ENCODE measurements around the gene ZNF605.
A peak's percentile ranks its signal among the peaks of the same experiment; 100 is the strongest.
"Not testable (repeated sequence)": the region's sequence is repeated elsewhere in the genome, so short reads cannot be mapped to it uniquely, and the experiment has no call there.

ZNF605 gene

GRCh38 chr12:132956011-132956788, at the start of gene ZNF605:
ZNF605 (minus strand) TSS chr12:132956306; CDS start chr12:132945635, 10,671 bp downstream.
- Histone ChIP-seq H3K36me3 (ENCODE audit: insufficient read depth, low read length) (peaks cover under 1% of the 10 kb centered on the region; the same call in 1 of the 2 replicates), H3K27ac (peak within 1 kb of the TSS; percentile 87), H3K9ac (ENCODE audit: insufficient read length) (peak within 1 kb of the TSS; percentile 95), H3K9me3 (ENCODE audit: low read depth, low read length) (peaks cover 8% of the 10 kb centered on the region; the same call in 1 of the 2 replicates), H3K4me3 (peak within 1 kb of the TSS; percentile 93)
- TF ChIP-seq POLR2AphosphoS5 (IDR thresholded peaks at IDR 0.05; ENCODE audit: borderline replicate concordance, low read depth, low read length) (peak; percentile 54), FOXP2 (optimal IDR thresholded peaks at IDR 0.05; ENCODE audit: control extremely low read depth, extremely low read length, insufficient read depth) (no peak)
- DNase-seq (ENCODE audit: low read depth, low spot score) = peak; percentile 45

GRCh38 chr12:132998741-132999140, 42.6 kb upstream of the ZNF605 start:
- H3K36me3 ChIP-seq (ENCODE audit: insufficient read depth, low read length) = peaks cover 10% of the 10 kb centered on the region; the same call in 1 of the 2 replicates
- H3K27ac ChIP-seq = no peak overlapping the region
- no peak overlapping the region for H3K9ac ChIP-seq (ENCODE audit: insufficient read length)
- H3K9me3 ChIP-seq (ENCODE audit: low read depth, low read length) = peaks cover 15% of the 10 kb centered on the region; the same call in 1 of the 2 replicates
- no peak overlapping the region for H3K4me3 ChIP-seq
- DNase-seq (ENCODE audit: low read depth, low spot score) = no peak
- no peak for TF ChIP-seq FOXP2 (optimal IDR thresholded peaks at IDR 0.05; ENCODE audit: control extremely low read depth, extremely low read length, insufficient read depth)

DNA sequence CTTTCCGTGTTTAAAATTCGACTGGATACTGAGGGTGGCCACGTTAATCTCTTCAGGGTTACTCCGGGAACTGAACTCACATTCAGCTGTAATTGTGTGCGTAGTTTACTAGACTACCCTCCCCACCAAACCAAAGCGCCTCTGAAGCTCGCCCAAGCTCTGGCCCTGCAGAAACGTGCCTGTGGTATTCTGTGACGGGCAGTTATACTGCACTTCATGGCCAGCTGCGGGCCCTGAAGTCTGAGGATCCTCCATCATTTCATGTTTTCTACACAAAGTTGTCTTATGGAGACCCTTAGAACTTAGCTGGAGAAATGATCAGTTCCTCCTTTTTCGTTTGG, 30.7 kb upstream of the ZNF605 start:
- H3K27ac ChIP-seq = no peak overlapping the region
- peaks cover 36% of the 10 kb centered on the region for H3K36me3 ChIP-seq (ENCODE audit: insufficient read depth, low read length)
- H3K4me3 ChIP-seq = peak overlapping the region; percentile 89
- H3K9ac ChIP-seq (ENCODE audit: insufficient read length) = peak overlapping the region; percentile 84
- peaks cover 14% of the 10 kb centered on the region for H3K9me3 ChIP-seq (ENCODE audit: low read depth, low read length)
- DNase-seq (ENCODE audit: low read depth, low spot score) = no peak
- TF ChIP-seq EZH2 (IDR thresholded peaks at IDR 0.05) (no peak), FOXP2 (optimal IDR thresholded peaks at IDR 0.05; ENCODE audit: control extremely low read depth, extremely low read length, insufficient read depth) (no peak)

- peak within 1 kb of the TSS; percentile 89 for H3K4me3 ChIP-seq
- peak within 1 kb of the TSS; percentile 65 for H3K27ac ChIP-seq
- DNase-seq (ENCODE audit: low read depth, low spot score) = peak; percentile 74
- H3K9ac ChIP-seq (ENCODE audit: insufficient read length) = peak within 1 kb of the TSS; percentile 84
- TF ChIP-seq EZH2 (IDR thresholded peaks at IDR 0.05) = no peak
- TF ChIP-seq POLR2AphosphoS5 (IDR thresholded peaks at IDR 0.05; ENCODE audit: borderline replicate concordance, low read depth, low read length) = peak; percentile 85; the same call in 1 of the 2 replicates
- peak; percentile 79 for TF ChIP-seq FOXP2 (optimal IDR thresholded peaks at IDR 0.05; ENCODE audit: control extremely low read depth, extremely low read length, insufficient read depth)
- H3K9me3 ChIP-seq (ENCODE audit: low read depth, low read length) = peaks cover 14% of the 10 kb centered on the region
- H3K36me3 ChIP-seq (ENCODE audit: insufficient read depth, low read length) = peaks cover 33% of the 10 kb centered on the region
These were observed 30.1 kb upstream of the ZNF605 start, which contains the start of gene ZNF26 for GRCh38 chr12:132986001-132986884. ZNF26 (plus strand) TSS chr12:132986367; CDS start chr12:132986841, 474 bp downstream.

DNA sequence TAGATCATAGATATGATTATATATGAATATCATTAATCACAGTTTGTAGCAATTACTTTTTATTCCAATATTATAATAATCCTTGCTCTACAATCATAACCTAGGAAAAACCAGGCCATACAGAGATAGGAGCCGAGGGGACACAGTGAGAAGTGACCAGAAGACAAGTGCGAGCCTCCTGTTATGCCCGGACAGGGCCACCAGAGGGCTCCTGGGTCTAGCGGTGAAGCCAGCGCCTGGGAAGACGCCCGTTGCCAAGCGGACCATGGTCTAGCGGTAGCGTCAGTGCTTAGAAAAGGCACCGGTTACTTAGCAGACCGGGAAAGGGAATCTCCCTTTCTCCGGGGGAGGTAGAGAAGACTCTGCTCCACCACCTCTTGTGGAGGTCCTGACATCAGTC, 20.8 kb upstream of the ZNF605 start:
- not testable (repeated sequence) for H3K9ac ChIP-seq (ENCODE audit: insufficient read length); H3K36me3 ChIP-seq (ENCODE audit: insufficient read depth, low read length); H3K9me3 ChIP-seq (ENCODE audit: low read depth, low read length); H3K27ac ChIP-seq; DNase-seq (ENCODE audit: low read depth, low spot score); H3K4me3 ChIP-seq

- TF ChIP-seq FOXP2 (optimal IDR thresholded peaks at IDR 0.05; ENCODE audit: control extremely low read depth, extremely low read length, insufficient read depth) = no peak
- no peak for TF ChIP-seq EZH2 (IDR thresholded peaks at IDR 0.05)
- TF ChIP-seq POLR2AphosphoS5 (IDR thresholded peaks at IDR 0.05; ENCODE audit: borderline replicate concordance, low read depth, low read length) = no peak
- no peak overlapping the region for H3K4me3 ChIP-seq
- no peak overlapping the region for H3K27ac ChIP-seq
- no peaks in the 10 kb centered on the region for H3K36me3 ChIP-seq (ENCODE audit: insufficient read depth, low read length)
- H3K9ac ChIP-seq (ENCODE audit: insufficient read length) = no peak overlapping the region
- no peak for DNase-seq (ENCODE audit: low read depth, low spot score)
- no peaks in the 10 kb centered on the region for H3K9me3 ChIP-seq (ENCODE audit: low read depth, low read length)
These were observed 16.3 kb upstream of the ZNF605 start for GRCh38 chr12:132972374-132972773.

- no peak overlapping the region for H3K4me3 ChIP-seq
- no peaks in the 10 kb centered on the region for H3K36me3 ChIP-seq (ENCODE audit: insufficient read depth, low read length)
- no peak overlapping the region for H3K27ac ChIP-seq
- DNase-seq (ENCODE audit: low read depth, low spot score) = no peak
- H3K9ac ChIP-seq (ENCODE audit: insufficient read length) = no peak overlapping the region
- H3K9me3 ChIP-seq (ENCODE audit: low read depth, low read length) = no peaks in the 10 kb centered on the region
- TF ChIP-seq POLR2AphosphoS5 (IDR thresholded peaks at IDR 0.05; ENCODE audit: borderline replicate concordance, low read depth, low read length) (no peak), FOXP2 (optimal IDR thresholded peaks at IDR 0.05; ENCODE audit: control extremely low read depth, extremely low read length, insufficient read depth) (no peak), EZH2 (IDR thresholded peaks at IDR 0.05) (no peak)
These were observed 11.6 kb upstream of the ZNF605 start for GRCh38 chr12:132967736-132968135.

DNA sequence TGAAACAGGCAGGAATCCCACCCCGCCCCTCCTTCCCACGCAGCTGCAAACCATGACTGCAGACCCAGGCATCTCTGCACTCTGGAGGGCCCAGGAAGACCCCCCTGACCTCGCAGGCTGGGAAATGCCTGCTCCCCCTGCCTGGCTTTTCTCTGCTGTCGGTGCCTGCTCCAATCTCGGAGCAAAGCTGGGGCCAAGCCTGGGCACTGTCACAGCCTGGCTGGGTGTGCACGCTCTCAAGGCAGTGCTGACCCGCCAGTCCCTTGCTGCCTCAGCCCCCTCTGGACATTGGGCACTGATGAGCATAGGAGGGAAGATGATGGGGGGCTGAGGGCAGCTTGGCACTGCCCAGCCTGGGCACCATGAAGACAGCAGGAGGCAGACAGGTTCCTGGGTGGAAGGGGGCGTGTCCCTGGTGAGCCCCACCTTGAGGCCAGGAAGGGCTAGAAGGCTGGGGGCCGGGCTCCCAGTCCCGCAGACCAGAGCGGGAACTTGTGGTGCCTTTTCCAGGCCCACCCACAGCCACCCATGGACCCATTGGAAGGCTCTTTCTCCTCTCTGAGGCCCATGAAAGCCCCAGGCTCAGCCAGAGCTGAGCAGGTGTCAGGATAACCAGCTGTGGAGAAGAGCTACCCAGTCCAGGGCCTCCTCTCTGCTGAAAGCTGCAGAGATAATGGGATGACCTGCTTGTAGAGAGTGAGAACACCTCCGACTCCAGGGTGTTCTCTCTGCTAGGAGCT, 10.7 kb upstream of the ZNF605 start:
- TF ChIP-seq POLR2AphosphoS5 (IDR thresholded peaks at IDR 0.05; ENCODE audit: borderline replicate concordance, low read depth, low read length) = no peak
- no peak for TF ChIP-seq FOXP2 (optimal IDR thresholded peaks at IDR 0.05; ENCODE audit: control extremely low read depth, extremely low read length, insufficient read depth)
- TF ChIP-seq EZH2 (IDR thresholded peaks at IDR 0.05) = no peak
- H3K27ac ChIP-seq = no peak overlapping the region
- no peak overlapping the region for H3K4me3 ChIP-seq
- no peaks in the 10 kb centered on the region for H3K36me3 ChIP-seq (ENCODE audit: insufficient read depth, low read length)
- no peak overlapping the region for H3K9ac ChIP-seq (ENCODE audit: insufficient read length)
- no peaks in the 10 kb centered on the region for H3K9me3 ChIP-seq (ENCODE audit: low read depth, low read length)
- DNase-seq (ENCODE audit: low read depth, low spot score) = no peak

All from SK-N-MC (cell line).